Activated CD4-positive, alpha-beta T cell treated with anti-CD3 and anti-CD28 coated beads for 48 hours (primary cell): ENCODE measurements around the gene TDRD3.
A peak's percentile ranks its signal among the peaks of the same experiment; 100 is the strongest.
"Not testable (repeated sequence)": the region's sequence is repeated elsewhere in the genome, so short reads cannot be mapped to it uniquely, and the experiment has no call there.

Source experiments
- DNase-seq: peaks from one replicate; pipeline ENCODE4 v3.0.0-alpha.2; 2020

The TDRD3 gene

GRCh38 chr13:60396783-60397703 is at the start of gene TDRD3:
TDRD3 (plus strand) TSS chr13:60397220; CDS start chr13:60397365, 145 bp downstream.
- peak; percentile 86 for DNase-seq

- no peak for DNase-seq
Observed at GRCh38 chr13:60347690-60348089, 49.3 kb upstream of the TDRD3 start.

GRCh38 chr13:60348097-60348496 is 48.9 kb upstream of the TDRD3 start:
- no peak for DNase-seq

- no peak for DNase-seq
Observed at GRCh38 chr13:60351326-60351725, 45.7 kb upstream of the TDRD3 start.

- no peak for DNase-seq
Observed at GRCh38 chr13:60351855-60352615, 45.0 kb upstream of the TDRD3 start.

- DNase-seq, result no peak
Observed at GRCh38 chr13:60352644-60353043, 44.4 kb upstream of the TDRD3 start.

GRCh38 chr13:60355056-60355455 is 42.0 kb upstream of the TDRD3 start:
- DNase-seq, result no peak

- DNase-seq, result no peak
Observed at GRCh38 chr13:60356970-60357369, 40.0 kb upstream of the TDRD3 start.

- DNase-seq, result no peak
Observed at GRCh38 chr13:60358453-60358852, 38.6 kb upstream of the TDRD3 start.

GRCh38 chr13:60363288-60363687 is 33.7 kb upstream of the TDRD3 start:
- DNase-seq, result no peak

GRCh38 chr13:60369242-60369641 is 27.8 kb upstream of the TDRD3 start:
- no peak for DNase-seq

- peak; percentile 11 for DNase-seq
Observed at GRCh38 chr13:60370343-60370742, 26.7 kb upstream of the TDRD3 start.

GRCh38 chr13:60372141-60372540 is 24.9 kb upstream of the TDRD3 start:
- no peak for DNase-seq

GRCh38 chr13:60379282-60379681 is 17.7 kb upstream of the TDRD3 start:
- not testable (repeated sequence) for DNase-seq

GRCh38 chr13:60379837-60380565 is 17.0 kb upstream of the TDRD3 start:
- DNase-seq, result no peak

- DNase-seq, result no peak
Observed at GRCh38 chr13:60384911-60385310, 12.1 kb upstream of the TDRD3 start.

- no peak for DNase-seq
Observed at GRCh38 chr13:60386250-60386649, 10.8 kb upstream of the TDRD3 start.

- DNase-seq, result no peak
Observed at GRCh38 chr13:60392131-60392530, 4.9 kb upstream of the TDRD3 start.

GRCh38 chr13:60395971-60396782 is 843 bp upstream of the TDRD3 start:
- peak; percentile 91 for DNase-seq

GRCh38 chr13:60397704-60398378 is 821 bp downstream of the TDRD3 start:
- DNase-seq, result peak; percentile 64

- DNase-seq, result no peak
Observed at GRCh38 chr13:60398379-60398891, 1.4 kb downstream of the TDRD3 start.
